HG03066 (cell line): ENCODE data around the gene HLA-F.

Source experiments
- ATAC-seq: cut with Tn5 transposase; IDR thresholded peaks from one replicate; pipeline ENCODE4 v1.9.1; 2021; ENCODE audit warnings: low read depth; ENCODE audit not compliant: unreplicated experiment

The HLA-F gene

DNA sequence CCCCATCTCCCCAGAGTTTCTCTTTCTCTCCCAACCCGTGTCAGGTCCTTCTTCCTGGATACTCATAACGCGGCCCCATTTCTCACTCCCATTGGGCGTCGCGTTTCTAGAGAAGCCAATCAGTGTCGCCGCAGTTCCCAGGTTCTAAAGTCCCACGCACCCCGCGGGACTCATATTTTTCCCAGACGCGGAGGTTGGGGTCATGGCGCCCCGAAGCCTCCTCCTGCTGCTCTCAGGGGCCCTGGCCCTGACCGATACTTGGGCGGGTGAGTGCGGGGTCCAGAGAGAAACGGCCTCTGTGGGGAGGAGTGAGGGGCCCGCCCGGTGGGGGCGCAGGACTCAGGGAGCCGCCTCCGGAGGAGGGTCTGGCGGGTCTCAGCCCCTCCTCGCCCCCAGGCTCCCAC lies at the start of gene HLA-F:
Gene HLA-F, plus strand, starts transcription at position 173 of the 404 bp plus-strand sequence. Its CDS starts 30 bp downstream, at position 203.
- peak; percentile 88 for ATAC-seq

DNA sequence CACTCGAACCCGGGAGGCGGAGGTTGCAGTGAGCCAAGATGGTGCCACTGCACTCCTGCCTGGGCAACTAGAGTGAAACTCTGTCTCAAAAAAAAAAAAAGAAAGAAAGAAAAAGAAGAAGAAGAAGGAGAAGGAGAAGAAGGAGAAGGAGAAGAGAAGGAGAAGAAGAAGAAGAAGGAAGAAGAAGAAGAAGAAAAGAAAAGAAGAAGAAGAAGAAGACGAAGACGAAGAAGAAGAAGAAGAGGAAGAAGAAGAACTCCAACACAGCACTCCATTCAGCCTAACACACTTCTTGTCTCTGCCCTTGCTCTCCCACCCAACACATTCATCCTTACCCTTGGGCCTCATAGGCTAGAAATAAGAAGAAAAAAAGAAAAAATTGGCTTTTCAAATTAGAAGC lies 49.2 kb upstream of the HLA-F start:
- ATAC-seq: no peak

DNA sequence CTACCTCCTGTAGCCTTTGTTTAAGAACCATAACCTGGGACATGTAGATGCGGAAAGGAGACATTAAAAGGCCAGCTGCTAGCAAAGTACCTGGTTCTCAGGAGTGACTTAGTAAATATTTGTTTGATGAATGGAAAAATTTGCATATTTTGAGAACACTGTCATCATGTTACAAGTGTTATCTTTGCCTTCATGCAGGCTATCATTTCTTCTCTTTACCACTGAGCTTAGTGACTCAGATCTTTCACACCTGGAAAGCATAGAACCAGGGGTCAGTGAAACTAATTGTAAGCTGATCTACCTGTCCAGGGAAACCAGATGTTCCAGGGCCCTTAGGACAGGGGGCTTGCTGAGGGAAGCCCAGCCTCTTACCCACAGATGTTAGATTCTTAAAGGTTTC lies 47.7 kb upstream of the HLA-F start:
- no peak for ATAC-seq

DNA sequence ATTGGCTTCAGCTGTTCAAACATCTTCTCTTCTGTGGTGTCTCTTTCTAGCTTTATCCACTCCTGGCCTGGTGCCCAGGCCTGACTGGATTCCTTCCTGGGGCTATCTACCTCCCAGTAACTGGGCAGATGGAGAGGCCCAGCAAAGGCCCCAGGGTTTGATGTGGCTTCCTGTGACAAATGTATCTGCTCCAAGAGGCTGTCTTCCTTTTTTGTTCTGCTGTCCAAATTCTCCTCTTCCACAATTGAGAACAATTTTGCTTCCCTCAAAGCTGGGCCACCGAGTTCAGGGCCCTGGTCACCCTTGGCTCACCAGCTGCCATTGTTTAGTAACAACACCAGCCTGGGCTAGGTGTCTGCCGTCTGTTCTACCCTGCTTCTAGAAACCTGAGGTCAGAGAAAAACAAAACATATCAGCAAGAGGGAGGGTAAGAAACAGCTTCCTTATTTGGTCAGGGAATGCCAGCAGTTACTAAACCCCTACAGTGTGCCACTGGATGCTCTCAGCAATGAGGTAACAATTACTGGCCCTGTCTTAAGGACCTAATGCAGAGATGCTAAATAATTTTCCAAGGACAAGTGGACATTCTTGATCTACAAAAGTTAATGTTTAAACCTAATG lies 46.1 kb upstream of the HLA-F start:
- ATAC-seq: no peak

DNA sequence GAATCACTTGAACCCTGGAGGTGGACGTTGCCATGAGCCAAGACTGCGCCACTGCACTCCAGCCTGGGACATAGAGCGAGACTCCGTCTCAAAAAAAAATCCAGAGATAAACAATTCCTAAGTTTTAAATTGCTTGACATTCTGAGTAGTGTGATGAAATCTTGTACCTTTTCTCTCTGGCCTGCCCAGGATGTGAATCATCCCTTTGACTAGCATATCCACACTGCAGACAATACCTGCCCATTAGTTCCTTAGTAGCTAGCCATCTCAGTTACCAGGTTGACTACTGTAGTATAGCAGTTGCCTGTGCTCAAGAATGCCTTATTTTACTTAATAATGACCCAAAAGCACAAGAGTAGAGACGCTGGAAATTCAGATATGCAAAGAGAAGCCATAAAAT lies 45.1 kb upstream of the HLA-F start:
- ATAC-seq: no peak

DNA sequence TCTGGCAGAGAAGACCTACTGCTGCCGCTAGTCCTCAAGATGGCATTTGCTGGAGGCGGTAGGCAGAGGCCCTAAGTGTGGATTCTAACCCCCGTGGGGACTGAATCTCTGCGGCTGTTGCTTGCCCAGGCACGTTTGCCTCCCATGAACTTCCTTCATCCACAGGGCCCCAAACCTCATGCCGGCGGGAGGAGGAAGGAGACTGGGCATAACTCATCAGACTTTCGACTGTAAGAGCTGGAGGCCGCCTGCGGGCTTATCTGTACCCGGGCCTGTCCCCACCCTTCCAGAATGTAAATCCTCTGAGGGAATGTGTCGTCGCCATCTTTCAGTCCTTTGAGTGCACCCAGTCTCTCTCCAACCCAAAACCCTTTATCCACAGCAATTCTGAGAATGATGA lies 43.3 kb upstream of the HLA-F start:
- no peak for ATAC-seq

DNA sequence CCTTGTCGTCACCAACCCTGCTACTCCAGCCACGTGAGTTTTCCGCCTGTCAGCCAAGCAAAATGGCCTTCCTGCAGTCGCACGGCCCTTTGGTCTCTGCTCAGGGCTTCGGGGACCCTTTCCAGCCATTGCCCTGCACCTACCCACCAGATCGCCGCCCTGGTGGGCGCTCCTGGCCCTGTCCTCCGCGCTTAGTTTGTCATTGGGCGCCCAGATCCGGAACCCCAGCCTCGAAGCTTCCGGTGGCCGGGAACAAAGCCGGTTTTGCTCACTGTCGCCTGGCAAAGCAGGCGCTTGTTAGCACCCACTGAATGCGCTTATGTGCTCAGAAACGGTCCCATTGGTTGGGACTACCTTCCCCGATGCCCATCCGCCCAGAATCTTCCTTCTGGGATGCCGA lies 42.8 kb upstream of the HLA-F start:
- no peak for ATAC-seq

DNA sequence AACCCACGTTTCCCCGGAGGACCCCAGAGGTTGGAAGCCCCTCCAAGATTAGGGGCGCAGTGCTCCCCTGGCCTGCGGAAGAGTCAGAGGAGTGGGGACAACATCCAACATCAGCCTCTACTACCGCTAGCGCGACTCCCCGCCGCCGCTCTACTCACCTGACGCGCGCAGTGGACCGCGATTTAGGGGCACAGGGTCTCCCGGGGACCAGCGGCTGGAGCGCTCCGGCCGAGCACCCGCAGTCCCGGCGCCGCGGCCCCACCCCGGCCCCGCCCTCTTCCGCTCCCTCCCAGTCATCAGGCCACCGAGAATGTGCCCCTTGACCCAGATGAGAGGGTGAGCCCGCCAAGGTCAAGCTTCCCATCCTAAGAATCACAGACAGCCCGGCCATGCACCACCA lies 42.3 kb upstream of the HLA-F start, which contains the start of gene ZFP57:
Gene ZFP57, minus strand, starts transcription at position 249 of the 400 bp plus-strand sequence. CDS start 4,149 bp downstream, outside the sequence.
- ATAC-seq: no peak

DNA sequence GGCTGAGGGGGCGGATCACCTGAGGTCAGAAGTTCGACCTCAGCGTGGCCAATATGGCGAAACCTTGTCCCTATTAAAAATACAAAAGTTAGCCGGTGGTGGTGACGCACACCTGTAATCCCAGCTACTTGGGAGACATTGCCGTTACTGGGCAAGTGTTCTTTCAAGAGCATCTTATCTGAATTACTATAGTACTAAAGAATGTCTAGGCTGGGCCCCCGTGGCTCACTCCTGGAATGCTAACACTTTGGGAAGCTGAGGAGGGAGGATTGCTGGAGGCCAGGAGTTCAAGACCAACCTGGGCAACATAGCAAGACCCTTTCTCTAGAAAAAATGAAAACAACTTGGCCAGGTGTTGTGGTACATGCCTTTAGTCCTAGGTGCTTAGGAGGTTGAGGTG lies 41.4 kb upstream of the HLA-F start:
- ATAC-seq: no peak

DNA sequence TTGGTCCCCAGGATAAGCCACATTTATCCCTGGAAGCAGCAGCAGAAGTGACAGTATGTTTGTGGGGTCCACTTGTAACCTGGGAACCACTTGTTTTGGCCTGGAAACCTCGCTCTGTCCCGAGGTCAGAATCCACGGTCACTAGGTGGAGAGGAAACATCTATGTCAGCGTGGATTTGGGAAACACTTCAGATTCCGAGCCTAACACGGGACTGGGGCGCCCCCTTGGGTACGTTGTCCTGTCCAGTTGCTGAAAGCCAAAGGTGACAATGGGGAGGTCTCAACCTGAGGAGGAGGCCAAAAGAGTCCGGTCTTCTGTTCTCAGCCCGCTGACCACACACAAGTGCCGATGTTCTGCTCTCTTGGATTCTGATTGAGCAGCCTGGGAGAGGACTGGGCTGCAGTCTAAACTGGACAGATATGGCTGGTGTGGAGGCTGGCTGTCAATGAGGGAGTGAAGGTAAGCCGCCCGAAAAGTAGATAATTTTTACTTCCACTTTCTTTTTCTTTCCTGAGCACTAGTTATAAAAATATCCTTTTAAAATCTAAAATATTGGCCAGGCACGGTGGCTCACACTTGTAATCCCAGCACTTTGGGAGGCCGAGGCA lies 37.4 kb upstream of the HLA-F start:
- ATAC-seq: no peak

DNA sequence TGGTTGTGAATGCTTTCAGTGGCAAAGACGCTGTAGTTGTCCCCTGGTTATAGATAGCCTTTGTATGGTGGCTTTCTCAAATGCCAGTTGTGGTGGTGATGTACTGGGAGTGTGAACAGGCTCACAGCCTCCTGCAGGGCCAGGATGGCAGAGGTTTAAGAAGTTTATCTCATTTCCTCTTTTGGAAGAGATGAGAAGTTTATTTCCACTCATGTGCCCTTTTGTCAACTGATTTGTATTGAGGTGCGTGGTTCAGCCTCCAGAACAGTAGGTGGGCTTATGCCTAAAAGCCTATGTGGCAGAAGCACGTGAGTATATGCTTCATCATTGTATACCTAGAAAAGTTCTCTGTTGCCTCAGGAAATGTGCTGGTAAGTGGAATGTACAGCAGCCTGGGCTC lies 28.6 kb upstream of the HLA-F start:
- no peak for ATAC-seq

DNA sequence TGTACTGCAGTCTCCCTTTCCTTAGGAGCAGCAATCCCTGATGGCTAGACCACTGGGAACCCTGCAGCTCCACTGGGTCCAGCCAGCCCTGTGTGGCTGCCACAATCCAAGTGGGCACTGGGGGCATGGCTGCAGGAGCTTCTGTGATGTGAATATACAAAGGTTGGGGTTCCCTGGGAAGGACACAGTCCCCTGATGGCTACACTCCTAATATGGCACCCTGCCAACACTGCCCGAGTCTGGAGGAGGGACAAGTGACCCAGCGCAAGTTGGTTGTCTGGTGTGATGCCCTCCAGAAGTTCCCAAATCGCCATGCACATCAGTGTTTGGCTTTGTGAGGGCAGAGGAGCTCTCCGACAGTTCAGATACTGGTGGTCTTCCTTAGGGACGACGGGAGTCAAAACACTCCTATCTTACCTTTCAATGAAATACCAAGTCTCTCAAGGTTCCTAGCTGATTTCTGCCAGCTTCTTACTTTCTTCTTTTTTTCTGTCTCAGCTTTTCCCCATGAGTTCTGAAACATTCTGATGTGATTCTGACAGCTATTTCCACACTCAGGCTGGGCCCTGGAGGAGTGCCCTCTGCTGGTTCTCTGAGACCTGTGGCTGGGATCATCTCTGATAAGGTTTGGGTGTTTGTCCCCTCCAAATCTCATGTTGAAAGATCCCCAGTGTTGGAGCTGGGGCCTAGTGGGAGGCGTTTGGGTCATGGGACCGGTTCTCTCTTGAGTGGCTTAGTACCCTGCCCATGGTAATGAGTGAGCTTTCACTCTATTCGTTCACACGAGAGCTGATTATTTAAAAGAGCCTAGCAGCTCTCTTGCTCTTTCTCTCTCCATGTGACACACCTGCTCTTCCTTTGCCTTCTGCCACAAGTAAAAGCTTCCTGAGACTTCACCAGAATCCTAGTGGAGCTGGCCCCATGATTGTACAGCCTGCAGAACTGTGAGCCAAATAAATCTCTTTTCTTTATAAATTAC lies 26.8 kb upstream of the HLA-F start:
- no peak for ATAC-seq

DNA sequence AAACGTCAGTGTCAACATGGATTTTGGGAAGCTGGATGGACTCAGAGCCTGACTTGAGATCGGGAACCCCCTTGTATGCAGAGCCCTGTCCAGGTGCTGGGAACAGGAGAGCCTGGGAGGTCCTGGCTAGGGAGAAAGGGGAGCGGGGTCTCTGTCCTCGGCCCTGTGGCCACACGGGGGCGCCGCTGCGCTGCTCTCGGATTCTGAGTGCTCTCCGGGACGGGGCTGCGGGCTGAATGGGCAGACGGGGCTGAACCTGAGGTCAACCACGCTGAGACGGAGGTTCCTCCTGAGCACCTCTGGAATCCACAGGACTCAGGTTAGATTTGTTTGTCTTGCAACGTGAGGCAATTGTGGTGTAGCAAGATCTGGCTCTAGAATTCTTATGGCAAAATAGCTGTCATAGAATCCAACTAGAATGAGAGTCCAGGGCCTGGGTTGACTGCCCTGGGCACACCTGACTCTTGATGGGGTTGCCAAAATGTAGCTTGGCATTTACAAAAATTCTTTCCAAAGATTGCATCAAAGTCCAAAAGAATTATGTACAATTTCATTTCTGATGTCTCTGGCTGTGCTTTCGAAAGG lies 20.6 kb upstream of the HLA-F start:
- no peak for ATAC-seq

DNA sequence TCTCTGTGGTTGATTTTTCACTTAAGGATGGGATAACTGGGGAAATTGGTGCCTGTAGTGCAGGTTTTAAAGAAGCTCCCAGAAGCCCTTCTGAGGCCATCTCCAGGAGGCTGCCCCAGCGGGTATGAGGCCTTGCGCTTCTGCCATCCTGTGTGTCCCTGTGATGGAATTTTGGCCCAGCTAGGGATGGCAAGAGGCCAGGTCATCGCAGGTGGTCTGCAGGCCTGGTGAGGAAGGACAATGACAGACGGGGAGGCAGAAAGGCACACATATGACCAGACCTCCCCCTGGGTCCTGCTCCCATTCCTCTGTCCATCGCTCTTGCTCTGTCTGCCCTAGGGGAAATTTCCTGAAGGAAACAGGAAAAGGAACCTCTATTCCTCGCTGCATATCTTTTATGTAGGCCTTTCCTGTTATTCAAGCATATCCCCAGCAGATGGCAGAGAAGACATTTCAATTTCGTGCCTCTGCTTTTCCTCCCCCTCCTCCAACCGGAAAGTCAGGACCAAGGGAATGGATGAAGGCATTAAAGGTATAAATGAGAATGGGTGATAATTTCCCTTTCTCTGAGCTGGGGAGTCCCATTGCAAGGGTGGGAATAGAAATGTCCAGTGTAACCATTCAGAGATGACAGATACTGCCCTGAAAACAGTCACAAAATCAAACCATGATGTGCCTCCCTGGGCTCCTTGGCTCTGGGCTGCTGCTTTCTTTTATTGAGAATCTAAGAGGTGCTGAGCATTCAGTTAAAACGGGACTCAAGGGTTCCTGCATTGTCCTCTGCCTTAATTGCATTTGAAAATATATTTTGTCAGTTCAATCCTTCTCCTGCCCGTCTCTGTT lies 17.6 kb upstream of the HLA-F start:
- ATAC-seq: no peak

DNA sequence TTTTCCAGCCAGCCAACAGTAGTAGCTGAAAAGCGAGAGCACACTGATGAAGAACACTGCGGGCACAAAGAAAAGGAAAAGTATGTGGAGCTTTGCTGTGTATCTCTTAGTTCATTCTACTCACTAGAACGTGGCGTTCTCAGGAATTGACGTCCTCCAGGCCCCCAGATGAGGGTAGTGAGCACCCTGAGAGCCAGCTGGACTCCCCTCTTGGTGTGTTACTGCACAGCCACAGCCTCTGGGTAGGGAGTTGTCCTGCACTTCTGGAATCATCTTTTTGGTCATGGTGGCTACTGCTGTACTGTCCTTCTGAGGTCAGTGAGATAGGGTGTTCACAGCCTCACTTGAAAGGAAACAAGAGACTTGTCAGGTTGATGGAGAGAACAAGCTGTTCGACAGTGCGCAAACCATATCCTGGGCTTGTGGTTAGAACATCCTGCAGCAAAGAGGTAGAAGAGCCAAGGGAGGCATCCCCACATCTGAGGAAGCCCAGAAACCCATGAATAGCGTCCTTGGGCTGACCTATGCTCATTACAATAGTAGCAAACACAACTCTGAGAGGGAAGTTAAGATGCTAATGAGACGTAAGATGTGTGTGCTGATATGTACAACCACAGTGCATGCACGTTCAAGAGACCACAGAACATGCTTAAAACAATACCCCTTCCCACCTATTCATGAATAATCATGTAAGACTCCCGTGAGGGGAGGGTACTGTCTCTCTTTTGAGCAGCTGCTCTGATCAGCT lies 14.6 kb upstream of the HLA-F start:
- no peak for ATAC-seq

DNA sequence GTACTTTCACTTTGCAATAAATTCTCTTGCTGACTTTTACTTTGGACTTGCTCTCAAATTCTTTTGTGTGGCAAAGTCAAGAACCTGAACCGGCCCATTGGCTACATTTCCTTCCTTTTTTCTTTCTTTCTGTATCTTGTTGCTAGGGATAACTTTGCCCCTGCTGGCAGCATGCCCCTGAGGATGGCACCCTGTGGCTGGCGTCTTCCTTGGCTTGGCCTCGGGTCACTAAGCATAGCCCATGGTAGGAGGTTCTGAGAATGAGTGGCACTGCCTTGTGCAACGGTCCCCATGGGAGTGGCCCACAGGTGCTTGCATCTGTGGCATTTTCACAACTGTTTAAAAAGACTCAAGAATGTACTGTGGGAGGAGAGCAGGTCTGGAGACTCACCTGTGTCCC lies 14.0 kb upstream of the HLA-F start:
- no peak for ATAC-seq

DNA sequence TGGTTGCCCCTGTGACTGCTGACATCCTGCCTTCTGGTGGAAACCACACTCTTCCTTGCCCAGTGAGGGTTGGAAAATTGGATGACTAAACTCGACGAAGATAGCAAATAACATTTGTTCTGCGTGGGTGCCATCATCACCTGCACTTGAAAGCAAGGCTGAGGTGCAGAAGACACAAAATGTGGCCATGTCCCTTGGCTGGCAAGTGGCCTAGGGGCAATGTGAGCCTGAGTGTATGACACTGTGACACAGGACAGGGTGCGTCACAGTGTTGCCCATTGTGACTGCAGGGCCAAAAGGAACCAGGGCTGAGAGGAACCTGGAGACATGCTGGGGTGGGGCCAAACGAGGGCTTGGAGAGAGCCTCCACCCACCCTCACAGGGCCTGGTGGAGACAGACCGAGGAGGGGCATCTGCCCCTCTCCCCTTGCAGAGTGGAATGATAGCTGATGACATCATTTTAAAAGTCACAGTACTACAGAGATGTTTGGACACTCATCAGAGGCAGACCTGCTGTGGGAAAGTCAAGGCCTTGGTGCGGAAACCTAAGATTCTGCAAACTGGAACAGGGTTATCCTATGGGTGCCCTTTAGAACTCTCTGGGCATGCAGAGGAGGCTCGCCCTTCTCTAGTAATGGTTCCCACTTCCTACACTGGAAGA lies 12.8 kb upstream of the HLA-F start:
- no peak for ATAC-seq

DNA sequence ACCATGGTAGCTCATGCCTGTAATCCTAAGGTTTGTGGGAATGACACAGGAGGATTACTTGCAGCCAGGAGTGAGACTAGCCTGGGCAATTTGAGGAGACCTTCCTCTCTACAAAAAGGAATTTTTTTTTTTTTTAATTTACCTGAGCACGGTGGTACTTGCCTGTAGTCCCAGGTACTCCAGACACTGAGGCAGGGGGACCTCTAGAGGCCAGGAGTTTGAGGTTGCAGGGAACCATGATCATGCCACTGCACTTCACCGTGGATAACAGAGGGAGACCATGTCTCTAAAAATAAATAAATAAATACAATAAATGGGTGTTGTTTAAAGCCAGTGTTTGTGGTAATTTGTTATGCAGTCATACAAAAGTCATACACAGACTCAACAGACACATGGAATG lies 2.4 kb upstream of the HLA-F start:
- ATAC-seq: no peak
